Lung (tissue), 12 donors: ENCODE measurements around the gene MECR. TPM values are rescaled to one million over a fixed set of nuclear protein-coding genes. Genes with fewer than 3 reads are reported as not detected.
A peak's percentile ranks its signal among the peaks of the same experiment; 100 is the strongest.

Source experiments
- ATAC-seq: fragments of 200-7000 bp; cut with Tn5 transposase; one replicate; pipeline ENCODE4 v1.9.1; 2020; ENCODE audit warnings: moderate number of reproducible peaks; ENCODE audit not compliant: insufficient read depth, low FRiP score
- DNase-seq, 3 donors: peaks; one replicate each; pipeline ENCODE4 v3.0.0-alpha.2; 2013 to 2017
- H3K27ac ChIP-seq, 2 donors: one replicate each; pipeline ENCODE4 v1.5.1; 2013; ENCODE audit warnings: mild to moderate bottlenecking in 2 of 2, moderate library complexity in 2 of 2, control low read depth in 1 of 2, inconsistent platforms in 1 of 2, low read depth in 1 of 2, low read length in 1 of 2
- H3K27me3 ChIP-seq, 3 donors: one replicate each; pipeline ENCODE4 v1.5.1; 2013; ENCODE audit warnings: low read length in 2 of 3; ENCODE audit not compliant: control insufficient read depth in 3 of 3, insufficient read depth in 3 of 3
- H3K36me3 ChIP-seq, 4 donors: one replicate each; pipeline ENCODE4 v1.5.1; 2013; ENCODE audit warnings: low read length in 4 of 4, mild to moderate bottlenecking in 1 of 4, moderate library complexity in 1 of 4; ENCODE audit not compliant: control insufficient read depth in 4 of 4, insufficient read depth in 4 of 4
- H3K4me1 ChIP-seq, 5 donors: one replicate each; pipeline ENCODE4 v1.5.1; 2013; ENCODE audit warnings: low read length in 5 of 5, mild to moderate bottlenecking in 2 of 5, moderate library complexity in 1 of 5; ENCODE audit not compliant: control insufficient read depth in 5 of 5, insufficient read depth in 5 of 5
- H3K4me3 ChIP-seq: one replicate; pipeline ENCODE4 v1.5.1; 2013; ENCODE audit warnings: mild to moderate bottlenecking, control low read depth, moderate library complexity
- H3K9ac ChIP-seq, 2 donors: one replicate each; pipeline ENCODE4 v1.5.1; 2013; ENCODE audit warnings: low read length in 2 of 2, control low read depth in 1 of 2; ENCODE audit not compliant: insufficient read depth in 1 of 2
- H3K9me3 ChIP-seq, 4 donors: one replicate each; pipeline ENCODE4 v1.5.1; 2013; ENCODE audit warnings: low read length in 3 of 4, mild to moderate bottlenecking in 1 of 4, moderate library complexity in 1 of 4; ENCODE audit not compliant: control insufficient read depth in 4 of 4, insufficient read depth in 3 of 4
- WGBS, 2 donors: extraction: QIAGEN DNeasy Blood & Tissue Kit; methylation state at CpG; one replicate each; pipeline ENCODE4 v1.1.7; 2013; 5-methylcytosine and 5-hydroxymethylcytosine counted together
- polyA plus RNA-seq, 2 donors: library from polyadenylated mRNA; stranded (reverse); fragments of 200-250 nt; gene quantifications; one replicate each; pipeline ENCODE4 v1.2.1, GENCODE V29; 2013
- total RNA-seq, 2 donors: library from RNA; depleted of rRNA in 1 of 2; stranded (reverse); fragments of >200 nt in 1 of 2; gene quantifications; one replicate each; pipeline ENCODE4 v1.2.1, GENCODE V29; 2014 to 2021
- TF ChIP-seq, protein P1 (sequence below): IDR thresholded peaks from 2 replicates; pipeline ENCODE4 v1.5.1; 2012; ENCODE audit warnings: mild to moderate bottlenecking; ENCODE audit errors: control extremely low read depth, extremely low read depth
- donor health status: control.
- donor health status: control.
- donor health status: Bipolar disorder and iron deficiency.
- donor health status: healthy.
- donor health status: DM: yes; HTN: yes; CAD: no.

MECR gene
- total and polyA plus RNA-seq, 4 donors = 18.0 to 30.1 (median 23.2) TPM

GRCh38 chr1:29172415-29172939 lies 58.3 kb downstream of the MECR start:
- no peak overlapping the region for H3K9ac ChIP-seq
- H3K27ac ChIP-seq = no peak overlapping the region
- peaks cover 2 to 22% (median 7%) of the 10 kb centered on the region in 5 donors for H3K4me1 ChIP-seq
- peaks cover 3 to 10% (median 5%) of the 10 kb centered on the region in 4 donors for H3K36me3 ChIP-seq
- H3K4me3 ChIP-seq = no peak overlapping the region
- ATAC-seq (no peak), DNase-seq (no peak)
- H3K27me3 ChIP-seq = no peaks in the 10 kb centered on the region
- H3K9me3 ChIP-seq = no peaks in the 10 kb centered on the region
- TF ChIP-seq, protein P1, sequence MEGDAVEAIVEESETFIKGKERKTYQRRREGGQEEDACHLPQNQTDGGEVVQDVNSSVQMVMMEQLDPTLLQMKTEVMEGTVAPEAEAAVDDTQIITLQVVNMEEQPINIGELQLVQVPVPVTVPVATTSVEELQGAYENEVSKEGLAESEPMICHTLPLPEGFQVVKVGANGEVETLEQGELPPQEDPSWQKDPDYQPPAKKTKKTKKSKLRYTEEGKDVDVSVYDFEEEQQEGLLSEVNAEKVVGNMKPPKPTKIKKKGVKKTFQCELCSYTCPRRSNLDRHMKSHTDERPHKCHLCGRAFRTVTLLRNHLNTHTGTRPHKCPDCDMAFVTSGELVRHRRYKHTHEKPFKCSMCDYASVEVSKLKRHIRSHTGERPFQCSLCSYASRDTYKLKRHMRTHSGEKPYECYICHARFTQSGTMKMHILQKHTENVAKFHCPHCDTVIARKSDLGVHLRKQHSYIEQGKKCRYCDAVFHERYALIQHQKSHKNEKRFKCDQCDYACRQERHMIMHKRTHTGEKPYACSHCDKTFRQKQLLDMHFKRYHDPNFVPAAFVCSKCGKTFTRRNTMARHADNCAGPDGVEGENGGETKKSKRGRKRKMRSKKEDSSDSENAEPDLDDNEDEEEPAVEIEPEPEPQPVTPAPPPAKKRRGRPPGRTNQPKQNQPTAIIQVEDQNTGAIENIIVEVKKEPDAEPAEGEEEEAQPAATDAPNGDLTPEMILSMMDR = no peak
- 76 to 86% methylated on average over 8 of the region's 8 CpGs for WGBS, 2 donors

DNA sequence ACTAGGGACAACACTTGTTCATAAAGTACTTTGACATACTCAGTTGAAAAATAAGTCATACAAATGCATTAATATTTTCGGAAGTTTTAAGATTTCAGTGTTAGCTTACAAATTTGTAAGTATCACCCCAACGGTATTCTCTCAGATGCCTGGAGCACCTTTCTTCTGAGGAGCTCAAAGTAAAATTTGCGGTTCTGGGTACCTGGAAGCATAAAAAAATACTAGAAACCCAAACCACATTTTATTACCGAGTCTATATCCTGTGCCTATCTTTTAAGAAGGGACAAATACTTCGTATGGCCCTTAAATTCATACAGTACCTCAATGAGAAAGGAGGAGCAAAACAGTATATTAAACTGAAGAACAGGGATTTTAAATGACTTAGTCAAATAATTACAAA lies 59.2 kb downstream of the MECR start:
- H3K36me3 ChIP-seq = peaks cover 7 to 12% (median 8%) of the 10 kb centered on the region in 4 donors
- DNase-seq = no peak
- H3K9me3 ChIP-seq = no peaks in the 10 kb centered on the region
- TF ChIP-seq, protein P1 = no peak
- no peaks in the 10 kb centered on the region for H3K27me3 ChIP-seq
- peaks cover 2 to 18% (median 6%) of the 10 kb centered on the region in 5 donors for H3K4me1 ChIP-seq
- no peak overlapping the region for H3K9ac ChIP-seq
- H3K27ac ChIP-seq = no peak overlapping the region
- ATAC-seq = no peak
- H3K4me3 ChIP-seq = no peak overlapping the region
- WGBS, 2 donors = 84 to 91% methylated on average over 5 of the region's 5 CpGs

GRCh38 chr1:29171089-29171488 lies 59.6 kb downstream of the MECR start:
- Histone ChIP-seq H3K36me3 (peaks cover 9 to 16% (median 11%) of the 10 kb centered on the region in 4 donors), H3K9ac (peak overlapping the region in 1 of 2 donors; percentile 23), H3K4me3 (no peak overlapping the region), H3K27ac (no peak overlapping the region), H3K27me3 (no peaks in the 10 kb centered on the region), H3K9me3 (no peaks in the 10 kb centered on the region), H3K4me1 (peaks cover 2 to 16% (median 7%) of the 10 kb centered on the region in 5 donors)
- ATAC-seq (no peak), DNase-seq (no peak)
- TF ChIP-seq, protein P1 = no peak
- WGBS, 2 donors = 45 to 62% methylated on average over 3 of the region's 3 CpGs

- 61 to 64% methylated on average over 3 of the region's 3 CpGs for WGBS, 2 donors
- DNase-seq (no peak), ATAC-seq (no peak)
- H3K9me3 ChIP-seq = no peaks in the 10 kb centered on the region
- H3K4me1 ChIP-seq = peaks cover 2 to 16% (median 6%) of the 10 kb centered on the region in 5 donors
- TF ChIP-seq, protein P1 = no peak
- H3K4me3 ChIP-seq = no peak overlapping the region
- H3K36me3 ChIP-seq = peaks cover 12 to 24% (median 18%) of the 10 kb centered on the region in 4 donors
- no peak overlapping the region for H3K9ac ChIP-seq
- no peak overlapping the region for H3K27ac ChIP-seq
- no peaks in the 10 kb centered on the region for H3K27me3 ChIP-seq
These were observed 60.8 kb downstream of the MECR start for GRCh38 chr1:29169976-29170375.
